ENCODE results near the gene GSTM4. TPM values are rescaled to one million over a fixed set of nuclear protein-coding genes. Genes with fewer than 3 reads are reported as not detected.

The GSTM4 gene
- total and polyA plus RNA-seq, 2 donors (not counting 1 experiment from before 2014, with no cell fraction given), result 17.7 to 30.8 TPM

GRCh38 chr1:109664671-109665070 is 8.8 kb downstream of the GSTM4 start:
- H3K4me2 ChIP-seq (ENCODE audit: extremely low read depth, insufficient read depth, low read length), result no peak overlapping the region
- peaks cover 3% of the 10 kb centered on the region for H3K4me1 ChIP-seq (ENCODE audit: control insufficient read depth, extremely low read depth, insufficient read depth, low read length)
- no peak overlapping the region for H3K9ac ChIP-seq (ENCODE audit: insufficient read depth, low read length)
- no peak overlapping the region for H3K27ac ChIP-seq (ENCODE audit: insufficient read depth, low read length)
- no peaks in the 10 kb centered on the region for H3K9me3 ChIP-seq (ENCODE audit: control insufficient read depth, insufficient read depth, low read depth, low read length)
- H2AFZ ChIP-seq (ENCODE audit: low read length), result no peak overlapping the region
- no peak overlapping the region for H3K4me3 ChIP-seq (replicated peaks in 1 of 4; ENCODE audit: control extremely low read depth in 1 of 4, insufficient read depth in 1 of 4, low read depth in 3 of 4, low read length in 4 of 4)
- H4K20me1 ChIP-seq (ENCODE audit: control insufficient read depth, extremely low read depth, insufficient read depth, low read length), result no peaks in the 10 kb centered on the region
- no peaks in the 10 kb centered on the region for H3K79me2 ChIP-seq (ENCODE audit: control insufficient read depth, insufficient read depth, low read length)
- no peaks in the 10 kb centered on the region for H3K36me3 ChIP-seq (ENCODE audit: control insufficient read depth, insufficient read depth, low read length)
- TF ChIP-seq, protein P1, sequence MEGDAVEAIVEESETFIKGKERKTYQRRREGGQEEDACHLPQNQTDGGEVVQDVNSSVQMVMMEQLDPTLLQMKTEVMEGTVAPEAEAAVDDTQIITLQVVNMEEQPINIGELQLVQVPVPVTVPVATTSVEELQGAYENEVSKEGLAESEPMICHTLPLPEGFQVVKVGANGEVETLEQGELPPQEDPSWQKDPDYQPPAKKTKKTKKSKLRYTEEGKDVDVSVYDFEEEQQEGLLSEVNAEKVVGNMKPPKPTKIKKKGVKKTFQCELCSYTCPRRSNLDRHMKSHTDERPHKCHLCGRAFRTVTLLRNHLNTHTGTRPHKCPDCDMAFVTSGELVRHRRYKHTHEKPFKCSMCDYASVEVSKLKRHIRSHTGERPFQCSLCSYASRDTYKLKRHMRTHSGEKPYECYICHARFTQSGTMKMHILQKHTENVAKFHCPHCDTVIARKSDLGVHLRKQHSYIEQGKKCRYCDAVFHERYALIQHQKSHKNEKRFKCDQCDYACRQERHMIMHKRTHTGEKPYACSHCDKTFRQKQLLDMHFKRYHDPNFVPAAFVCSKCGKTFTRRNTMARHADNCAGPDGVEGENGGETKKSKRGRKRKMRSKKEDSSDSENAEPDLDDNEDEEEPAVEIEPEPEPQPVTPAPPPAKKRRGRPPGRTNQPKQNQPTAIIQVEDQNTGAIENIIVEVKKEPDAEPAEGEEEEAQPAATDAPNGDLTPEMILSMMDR (conservative IDR thresholded peaks at IDR 0.05 in 1 of 2, IDR thresholded peaks at IDR 0.05 in 1 of 2; ENCODE audit: low read depth in 1 of 2, low read length in 2 of 2), result no peak
- no peak for TF ChIP-seq EZH2 (IDR thresholded peaks at IDR 0.05; ENCODE audit: low read length, missing control alignments)
- no peak for DNase-seq (ENCODE audit: low read depth in 2 of 2)
- no peaks in the 10 kb centered on the region for H3K27me3 ChIP-seq (ENCODE audit: control insufficient read depth, insufficient read depth, low read length)

DNA sequence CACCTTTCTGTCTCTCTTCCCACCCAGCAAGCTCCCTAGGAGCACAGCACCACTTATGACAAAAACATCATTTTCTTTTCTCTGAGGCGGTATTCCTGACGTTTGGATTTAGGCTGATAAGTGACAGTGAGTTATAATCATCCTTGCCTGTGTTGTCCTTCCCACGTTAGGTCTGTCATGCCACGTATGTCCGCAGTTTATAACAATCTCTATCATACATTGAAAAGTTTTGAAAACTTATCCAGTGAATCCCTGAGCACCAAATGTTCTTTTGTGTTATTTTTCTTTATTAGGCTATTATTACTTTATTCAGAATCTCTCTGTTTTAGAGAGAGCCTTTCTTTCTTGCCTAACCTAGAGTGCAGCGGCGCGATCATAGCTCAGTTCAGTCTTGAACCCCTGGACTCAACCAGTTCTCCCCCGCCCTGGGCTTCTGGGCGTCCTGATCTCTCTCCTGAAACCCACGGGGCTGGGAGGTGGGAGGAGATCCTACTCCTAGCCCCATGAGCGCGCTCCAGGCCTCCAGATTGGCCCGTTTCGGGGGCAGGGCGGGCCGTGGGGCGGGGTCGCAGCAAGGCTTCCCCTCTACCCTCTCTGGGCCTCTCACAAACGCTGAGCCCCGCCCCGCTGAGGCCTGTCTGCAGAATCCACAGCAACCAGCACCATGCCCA is 11.7 kb downstream of the GSTM4 start, which contains the start of gene GSTM2:
GSTM2 (plus strand) TSS at position 606 of the 671 bp plus-strand sequence; CDS start at position 665, 59 bp downstream.
- no peak for TF ChIP-seq EZH2 (IDR thresholded peaks at IDR 0.05; ENCODE audit: low read length, missing control alignments)
- TF ChIP-seq, protein P1 (conservative IDR thresholded peaks at IDR 0.05 in 1 of 2, IDR thresholded peaks at IDR 0.05 in 1 of 2; ENCODE audit: low read depth in 1 of 2, low read length in 2 of 2), result no peak
- H3K36me3 ChIP-seq (ENCODE audit: control insufficient read depth, insufficient read depth, low read length), result no peaks in the 10 kb centered on the region
- H3K27ac ChIP-seq (ENCODE audit: insufficient read depth, low read length), result no peak within 1 kb of the TSS
- H4K20me1 ChIP-seq (ENCODE audit: control insufficient read depth, extremely low read depth, insufficient read depth, low read length), result no peaks in the 10 kb centered on the region
- peak within 1 kb of the TSS; percentile 40 to 64 (median 53) for H3K4me3 ChIP-seq (replicated peaks in 1 of 4; ENCODE audit: control extremely low read depth in 1 of 4, insufficient read depth in 1 of 4, low read depth in 3 of 4, low read length in 4 of 4)
- no peaks in the 10 kb centered on the region for H3K27me3 ChIP-seq (ENCODE audit: control insufficient read depth, insufficient read depth, low read length)
- H3K9me3 ChIP-seq (ENCODE audit: control insufficient read depth, insufficient read depth, low read depth, low read length), result no peaks in the 10 kb centered on the region
- no peak within 1 kb of the TSS for H3K9ac ChIP-seq (ENCODE audit: insufficient read depth, low read length)
- peak within 1 kb of the TSS; percentile 83 for H3K4me2 ChIP-seq (ENCODE audit: extremely low read depth, insufficient read depth, low read length)
- no peaks in the 10 kb centered on the region for H3K79me2 ChIP-seq (ENCODE audit: control insufficient read depth, insufficient read depth, low read length)
- H3K4me1 ChIP-seq (ENCODE audit: control insufficient read depth, extremely low read depth, insufficient read depth, low read length), result peaks cover 3% of the 10 kb centered on the region
- H2AFZ ChIP-seq (ENCODE audit: low read length), result peak within 1 kb of the TSS; percentile 77
- peak; percentile 84 to 86 for DNase-seq (ENCODE audit: low read depth in 2 of 2)

- no peaks in the 10 kb centered on the region for H3K36me3 ChIP-seq (ENCODE audit: control insufficient read depth, insufficient read depth, low read length)
- no peaks in the 10 kb centered on the region for H3K9me3 ChIP-seq (ENCODE audit: control insufficient read depth, insufficient read depth, low read depth, low read length)
- no peak for DNase-seq (ENCODE audit: low read depth in 2 of 2)
- no peak overlapping the region for H3K9ac ChIP-seq (ENCODE audit: insufficient read depth, low read length)
- H3K4me3 ChIP-seq (replicated peaks in 1 of 4; ENCODE audit: control extremely low read depth in 1 of 4, insufficient read depth in 1 of 4, low read depth in 3 of 4, low read length in 4 of 4), result peak overlapping the region; percentile 40 to 64 (median 53)
- no peaks in the 10 kb centered on the region for H4K20me1 ChIP-seq (ENCODE audit: control insufficient read depth, extremely low read depth, insufficient read depth, low read length)
- TF ChIP-seq, protein P1 (conservative IDR thresholded peaks at IDR 0.05 in 1 of 2, IDR thresholded peaks at IDR 0.05 in 1 of 2; ENCODE audit: low read depth in 1 of 2, low read length in 2 of 2), result no peak
- TF ChIP-seq EZH2 (IDR thresholded peaks at IDR 0.05; ENCODE audit: low read length, missing control alignments), result no peak
- peak overlapping the region; percentile 83 for H3K4me2 ChIP-seq (ENCODE audit: extremely low read depth, insufficient read depth, low read length)
- no peak overlapping the region for H3K27ac ChIP-seq (ENCODE audit: insufficient read depth, low read length)
- peak overlapping the region; percentile 65 for H2AFZ ChIP-seq (ENCODE audit: low read length)
- no peaks in the 10 kb centered on the region for H3K27me3 ChIP-seq (ENCODE audit: control insufficient read depth, insufficient read depth, low read length)
- H3K79me2 ChIP-seq (ENCODE audit: control insufficient read depth, insufficient read depth, low read length), result no peaks in the 10 kb centered on the region
- peaks cover 3% of the 10 kb centered on the region for H3K4me1 ChIP-seq (ENCODE audit: control insufficient read depth, extremely low read depth, insufficient read depth, low read length)
Measured at GRCh38 chr1:109668123-109668775, 12.3 kb downstream of the GSTM4 start.
